ENCODE data around the gene TSNAX.

DNA sequence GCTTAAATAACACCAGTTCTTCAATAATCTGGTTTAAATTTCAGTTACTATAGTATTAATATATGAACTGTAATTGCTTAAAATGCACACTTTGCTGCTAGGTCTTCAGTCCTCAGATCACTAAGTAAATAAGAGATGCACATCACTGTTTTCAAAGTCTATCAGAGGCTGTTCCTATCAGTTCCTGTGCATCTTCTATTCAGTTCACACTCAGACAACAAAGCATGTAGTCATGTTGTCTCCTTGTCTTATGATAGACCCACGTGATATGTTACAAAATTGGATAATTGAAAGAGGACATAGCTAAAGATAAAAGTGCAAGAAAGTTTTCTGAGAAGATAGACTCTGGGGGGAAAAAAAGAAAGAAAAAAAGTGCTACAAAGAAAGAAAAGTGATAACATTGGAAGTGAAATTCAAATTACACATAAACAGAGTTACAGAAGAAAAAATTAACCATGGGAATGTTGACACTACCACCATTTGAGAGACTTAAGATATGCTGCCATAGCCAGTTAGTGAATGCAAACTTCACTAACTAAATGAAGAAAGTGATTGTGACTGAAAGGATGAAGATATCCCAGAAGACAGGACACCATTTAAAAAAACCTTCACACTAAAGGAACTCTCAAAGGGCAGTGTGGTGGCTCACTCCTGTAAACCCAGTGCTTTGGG lies 33.9 kb upstream of the TSNAX start:
- TF ChIP-seq SIN3A (IDR thresholded peaks at IDR 0.05; ENCODE audit: borderline replicate concordance, low read depth, low read length) (no peak), CTCF (IDR thresholded peaks at IDR 0.05) (no peak), POLR2AphosphoS5 (IDR thresholded peaks at IDR 0.05; ENCODE audit: low read depth, low read length) (no peak), GABPA (IDR thresholded peaks at IDR 0.05; ENCODE audit: low read depth) (no peak), NRF1 (IDR thresholded peaks at IDR 0.05; ENCODE audit: low read depth, low read length) (no peak), TAF1 (IDR thresholded peaks at IDR 0.05; ENCODE audit: borderline replicate concordance, low read depth, low read length) (no peak), ELF1 (IDR thresholded peaks at IDR 0.05) (no peak), EZH2phosphoT487 (IDR thresholded peaks at IDR 0.05; ENCODE audit: borderline replicate concordance, low read depth) (no peak), CHD2 (IDR thresholded peaks at IDR 0.05; ENCODE audit: low read length, partially characterized antibody) (no peak), ZBTB33 (IDR thresholded peaks at IDR 0.05; ENCODE audit: borderline replicate concordance, low read depth) (no peak), RCOR1 (IDR thresholded peaks at IDR 0.05; ENCODE audit: low read length) (no peak)
- TF ChIP-seq, protein P1, sequence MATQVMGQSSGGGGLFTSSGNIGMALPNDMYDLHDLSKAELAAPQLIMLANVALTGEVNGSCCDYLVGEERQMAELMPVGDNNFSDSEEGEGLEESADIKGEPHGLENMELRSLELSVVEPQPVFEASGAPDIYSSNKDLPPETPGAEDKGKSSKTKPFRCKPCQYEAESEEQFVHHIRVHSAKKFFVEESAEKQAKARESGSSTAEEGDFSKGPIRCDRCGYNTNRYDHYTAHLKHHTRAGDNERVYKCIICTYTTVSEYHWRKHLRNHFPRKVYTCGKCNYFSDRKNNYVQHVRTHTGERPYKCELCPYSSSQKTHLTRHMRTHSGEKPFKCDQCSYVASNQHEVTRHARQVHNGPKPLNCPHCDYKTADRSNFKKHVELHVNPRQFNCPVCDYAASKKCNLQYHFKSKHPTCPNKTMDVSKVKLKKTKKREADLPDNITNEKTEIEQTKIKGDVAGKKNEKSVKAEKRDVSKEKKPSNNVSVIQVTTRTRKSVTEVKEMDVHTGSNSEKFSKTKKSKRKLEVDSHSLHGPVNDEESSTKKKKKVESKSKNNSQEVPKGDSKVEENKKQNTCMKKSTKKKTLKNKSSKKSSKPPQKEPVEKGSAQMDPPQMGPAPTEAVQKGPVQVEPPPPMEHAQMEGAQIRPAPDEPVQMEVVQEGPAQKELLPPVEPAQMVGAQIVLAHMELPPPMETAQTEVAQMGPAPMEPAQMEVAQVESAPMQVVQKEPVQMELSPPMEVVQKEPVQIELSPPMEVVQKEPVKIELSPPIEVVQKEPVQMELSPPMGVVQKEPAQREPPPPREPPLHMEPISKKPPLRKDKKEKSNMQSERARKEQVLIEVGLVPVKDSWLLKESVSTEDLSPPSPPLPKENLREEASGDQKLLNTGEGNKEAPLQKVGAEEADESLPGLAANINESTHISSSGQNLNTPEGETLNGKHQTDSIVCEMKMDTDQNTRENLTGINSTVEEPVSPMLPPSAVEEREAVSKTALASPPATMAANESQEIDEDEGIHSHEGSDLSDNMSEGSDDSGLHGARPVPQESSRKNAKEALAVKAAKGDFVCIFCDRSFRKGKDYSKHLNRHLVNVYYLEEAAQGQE (IDR thresholded peaks at IDR 0.05; ENCODE audit: low read depth, low read length) = no peak
